OCI-LY1 (cell line): ENCODE results near the gene ANO8.

ENCODE experiments used
- H2AFZ ChIP-seq: fragments of 200-600 bp; sonication (generic), shearing (Covaris generic); 2 replicates; pipeline ENCODE4 v1.6.0; 2014; ENCODE audit warnings: antibody characterized with exemption, mild to moderate bottlenecking, low read length
- H3F3A ChIP-seq: fragments of 200-600 bp; sonication (generic), shearing (Covaris generic); 2 replicates; pipeline ENCODE4 v1.6.0; 2014; ENCODE audit warnings: mild to moderate bottlenecking, antibody characterized with exemption, low read length, moderate library complexity; ENCODE audit not compliant: insufficient read depth
- H3K27ac ChIP-seq: fragments of 200-600 bp; sonication (generic); 2 replicates; pipeline ENCODE4 v1.5.1; 2014; ENCODE audit warnings: low read length, mixed run types, mild to moderate bottlenecking, low read depth; ENCODE audit not compliant: poor library complexity, severe bottlenecking
- H3K27me3 ChIP-seq: fragments of 200-600 bp; sonication (generic); 2 replicates; pipeline ENCODE4 v1.6.0; 2014; ENCODE audit warnings: antibody characterized with exemption, mild to moderate bottlenecking, low read length, moderate library complexity; ENCODE audit not compliant: insufficient read depth
- H3K36me3 ChIP-seq: fragments of 200-600 bp; sonication (generic); 2 replicates; pipeline ENCODE4 v1.6.1; 2014; ENCODE audit warnings: mild to moderate bottlenecking, antibody characterized with exemption, low read length, moderate library complexity, mixed read lengths; ENCODE audit not compliant: insufficient read depth
- H3K4me1 ChIP-seq: fragments of 200-600 bp; sonication (generic); 2 replicates; pipeline ENCODE4 v1.5.1; 2014; ENCODE audit warnings: mild to moderate bottlenecking, low read length, moderate library complexity; ENCODE audit not compliant: insufficient read depth, severe bottlenecking
- H3K4me2 ChIP-seq: fragments of 200-600 bp; sonication (generic), shearing (Covaris generic); 2 replicates; pipeline ENCODE4 v1.6.1; 2014; ENCODE audit warnings: low read length
- H3K4me3 ChIP-seq: fragments of 200-600 bp; sonication (generic); 2 replicates; pipeline ENCODE4 v1.5.1; 2014; ENCODE audit warnings: low read length, low read depth, mild to moderate bottlenecking, mixed read lengths; ENCODE audit not compliant: poor library complexity, severe bottlenecking
- H3K79me2 ChIP-seq: fragments of 200-600 bp; shearing (Covaris generic); 2 replicates; pipeline ENCODE4 v1.6.1; 2016; ENCODE audit warnings: mixed run types, low read length, mixed read lengths; ENCODE audit not compliant: insufficient read depth
- H3K9ac ChIP-seq: fragments of 200-600 bp; sonication (generic), shearing (Covaris generic); 2 replicates; pipeline ENCODE4 v1.6.1; 2014; ENCODE audit warnings: mild to moderate bottlenecking, low read length, mixed read lengths
- H3K9me2 ChIP-seq: fragments of 200-600 bp; sonication (generic), shearing (Covaris generic); 2 replicates; pipeline ENCODE4 v1.6.1; 2014; ENCODE audit warnings: low read depth, mild to moderate bottlenecking, low read length, mixed read lengths
- H3K9me3 ChIP-seq: fragments of 200-600 bp; shearing (Covaris generic); 2 replicates; pipeline ENCODE4 v1.6.1; 2014; ENCODE audit warnings: low read length, mixed read lengths
- H4K20me1 ChIP-seq: fragments of 200-600 bp; sonication (generic), shearing (Covaris generic); 2 replicates; pipeline ENCODE4 v1.6.0; 2016; ENCODE audit warnings: mild to moderate bottlenecking, low read length; ENCODE audit not compliant: insufficient read depth
- CTCF ChIP-seq: fragments of 200-600 bp; sonication (generic), shearing (Covaris generic); IDR thresholded peaks from 2 replicates; pipeline ENCODE4 v1.5.1; 2017; ENCODE audit warnings: mild to moderate bottlenecking, antibody characterized with exemption, low read length, moderate library complexity, mixed read lengths
- EZH2 ChIP-seq: fragments of 200-600 bp; sonication (generic), shearing (Covaris generic); IDR thresholded peaks from 2 replicates; pipeline ENCODE4 v1.8.0; 2017; ENCODE audit warnings: borderline replicate concordance, mixed run types, mild to moderate bottlenecking, antibody characterized with exemption, low read length, moderate library complexity, mixed read lengths

The ANO8 gene

DNA sequence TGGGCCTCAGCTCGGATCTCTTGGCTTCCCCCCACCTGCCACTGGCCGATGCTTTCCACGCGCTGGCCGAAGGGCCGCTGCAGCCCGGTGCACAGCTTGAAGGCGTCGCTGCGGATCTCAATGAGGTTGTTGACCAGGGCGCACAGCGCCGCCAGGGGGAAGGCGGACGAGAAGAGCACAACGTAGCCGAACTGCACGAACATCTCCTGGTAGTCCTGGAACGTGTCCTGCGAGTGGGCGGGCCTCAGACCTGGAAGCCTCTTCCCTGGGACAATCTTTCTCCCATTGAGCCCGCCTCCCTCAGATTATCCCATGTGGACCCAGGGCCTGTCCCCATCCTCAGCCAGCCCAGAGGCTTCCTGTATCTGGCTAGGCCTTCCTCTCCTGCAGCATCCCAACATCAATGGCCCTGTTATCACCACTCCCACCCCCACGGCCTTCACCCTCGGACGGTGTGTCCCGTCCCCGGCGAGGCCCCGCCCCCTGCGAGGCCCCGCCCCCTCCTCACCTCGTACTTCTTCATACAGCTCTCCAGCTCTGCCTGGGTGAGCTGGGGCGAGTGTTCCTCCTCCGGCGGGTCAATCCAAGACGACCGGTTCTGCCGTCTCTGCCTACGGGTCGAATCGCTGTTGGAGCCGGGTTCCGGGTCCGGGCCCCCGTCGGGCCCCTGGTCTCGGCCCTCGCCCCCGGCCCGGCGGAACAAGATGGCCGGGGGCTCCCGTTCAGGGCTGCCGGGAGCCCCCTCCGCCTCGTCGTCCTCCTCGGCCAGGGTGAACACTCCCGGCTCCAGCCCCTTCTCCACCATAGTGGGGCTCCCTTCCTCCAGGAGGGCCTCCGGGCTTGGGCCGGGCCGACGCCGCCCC is 6.8 kb downstream of the ANO8 start:
- Histone ChIP-seq H3K27me3 (no peaks in the 10 kb centered on the region; the same call in 1 of the 2 replicates), H3K9me3 (no peaks in the 10 kb centered on the region), H2AFZ (no peak overlapping the region), H3K4me2 (peak overlapping the region; percentile 52), H3K4me1 (peaks cover 6% of the 10 kb centered on the region), H3K79me2 (no peaks in the 10 kb centered on the region), H3K36me3 (peaks cover 2% of the 10 kb centered on the region; the same call in 1 of the 2 replicates), H3F3A (no peaks in the 10 kb centered on the region), H3K4me3 (no peak overlapping the region), H3K9me2 (no peaks in the 10 kb centered on the region), H3K27ac (no peak overlapping the region), H4K20me1 (no peaks in the 10 kb centered on the region), H3K9ac (no peak overlapping the region)
- TF ChIP-seq EZH2 (no peak), CTCF (peak; percentile 31; the same call in 1 of the 2 replicates)

- Histone ChIP-seq H4K20me1 (no peaks in the 10 kb centered on the region), H3K4me3 (no peak overlapping the region), H3K4me2 (no peak overlapping the region), H3F3A (peaks cover 3% of the 10 kb centered on the region; the same call in 1 of the 2 replicates), H3K9me2 (no peaks in the 10 kb centered on the region), H3K79me2 (no peaks in the 10 kb centered on the region), H3K4me1 (peaks cover 6% of the 10 kb centered on the region), H3K9me3 (no peaks in the 10 kb centered on the region), H3K36me3 (peaks cover 8% of the 10 kb centered on the region; the same call in 1 of the 2 replicates), H3K27me3 (no peaks in the 10 kb centered on the region; the same call in 1 of the 2 replicates), H3K27ac (no peak overlapping the region), H2AFZ (no peak overlapping the region), H3K9ac (no peak overlapping the region)
- no peak for TF ChIP-seq CTCF
- TF ChIP-seq EZH2: no peak
Measured at GRCh38 chr19:17327068-17327653, 7.5 kb downstream of the ANO8 start.

- Histone ChIP-seq H2AFZ (no peak overlapping the region), H4K20me1 (no peaks in the 10 kb centered on the region), H3K4me1 (peaks cover 6% of the 10 kb centered on the region), H3K9ac (no peak overlapping the region), H3K4me2 (no peak overlapping the region), H3K9me3 (no peaks in the 10 kb centered on the region), H3K27me3 (no peaks in the 10 kb centered on the region; the same call in 1 of the 2 replicates), H3F3A (peaks cover 3% of the 10 kb centered on the region; the same call in 1 of the 2 replicates), H3K79me2 (no peaks in the 10 kb centered on the region), H3K27ac (no peak overlapping the region), H3K9me2 (no peaks in the 10 kb centered on the region), H3K4me3 (no peak overlapping the region), H3K36me3 (peaks cover 14% of the 10 kb centered on the region)
- TF ChIP-seq CTCF (no peak), EZH2 (no peak)
Measured at GRCh38 chr19:17326595-17326966, 8.1 kb downstream of the ANO8 start.
